IMR-90 (cell line): Measurements from ENCODE around the gene PARVG. TPM values are rescaled to one million over a fixed set of nuclear protein-coding genes. Genes with fewer than 3 reads are reported as not detected.
A peak's percentile ranks its signal among the peaks of the same experiment; 100 is the strongest.

Source experiments
- ATAC-seq: fragments of 200-7000 bp; cut with Tn5 transposase; 2 replicates; pipeline ENCODE4 v1.9.1; 2020; ENCODE audit warnings: low read depth, mild to moderate bottlenecking, moderate library complexity
- BruUV-seq: library from RNA; stranded (reverse); fragments of 400-500 nt; replicated peaks from 2 replicates; lab custom pipeline; 2021; lab: Mats Ljungman, UMichigan
- CTCF ChIA-PET: fragments of 300-600 bp; formaldehyde crosslinking; extraction: SDS; loops from one replicate; lab custom pipeline; 2021; ENCODE audit warnings: antibody characterized with exemption; lab: Yijun Ruan, JAX
- POLR2A ChIA-PET: fragments of 300-600 bp; sonication (Branson Sonifier 250); formaldehyde crosslinking; loops from one replicate; lab custom pipeline; 2022; ENCODE audit warnings: antibody characterized with exemption; ENCODE audit not compliant: unreplicated experiment; lab: Charles Lee
- DNase-seq: peaks from one replicate; pipeline ENCODE4 v3.0.0; 2013
- H2AFZ ChIP-seq: replicated peaks from 2 replicates; pipeline ENCODE3; 2013; ENCODE audit warnings: low read length, mild to moderate bottlenecking; ENCODE audit not compliant: poor library complexity
- H2AK5ac ChIP-seq: 2 replicates; pipeline ENCODE4 v1.6.1; 2013; ENCODE audit warnings: low read depth, low read length, inconsistent platforms
- H2AK9ac ChIP-seq: replicated peaks from 2 replicates; pipeline ENCODE3; 2013; ENCODE audit warnings: mild to moderate bottlenecking, low read depth, low read length, moderate library complexity; ENCODE audit not compliant: poor library complexity
- H2BK120ac ChIP-seq: 2 replicates; pipeline ENCODE4 v1.6.1; 2013; ENCODE audit warnings: low read depth, low read length, inconsistent platforms
- H2BK15ac ChIP-seq: 3 replicates; pipeline ENCODE4 v1.6.1; 2013; ENCODE audit warnings: low read depth, low read length, inconsistent platforms
- H2BK20ac ChIP-seq: 2 replicates; pipeline ENCODE4 v1.6.1; 2013; ENCODE audit warnings: low read depth, mild to moderate bottlenecking, inconsistent platforms, low read length, moderate library complexity
- H2BK5ac ChIP-seq: 2 replicates; pipeline ENCODE4 v1.6.1; 2013; ENCODE audit warnings: mild to moderate bottlenecking, low read depth, low read length, inconsistent platforms; ENCODE audit not compliant: poor library complexity, severe bottlenecking
- H3K14ac ChIP-seq: replicated peaks from 2 replicates; pipeline ENCODE4 v1.6.1; 2013; ENCODE audit warnings: low read depth, low read length, inconsistent platforms
- H3K18ac ChIP-seq: 2 replicates; pipeline ENCODE4 v1.6.1; 2013; ENCODE audit warnings: low read depth, low read length, control low read depth
- H3K23ac ChIP-seq: 2 replicates; pipeline ENCODE4 v1.6.1; 2013; ENCODE audit warnings: low read depth, low read length, inconsistent platforms
- H3K27ac ChIP-seq: 2 replicates; pipeline ENCODE4 v1.5.1; 2013; ENCODE audit warnings: mild to moderate bottlenecking, control low read depth, low read length; ENCODE audit not compliant: insufficient read depth
- H3K27me3 ChIP-seq: 2 replicates; pipeline ENCODE4 v1.6.1; 2013; ENCODE audit warnings: low read length; ENCODE audit not compliant: control insufficient read depth, insufficient read depth
- H3K36me3 ChIP-seq: 2 replicates; pipeline ENCODE4 v1.6.1; 2013; ENCODE audit warnings: low read length, mixed read lengths; ENCODE audit not compliant: control insufficient read depth, insufficient read depth
- H3K4ac ChIP-seq: 2 replicates; pipeline ENCODE4 v1.6.1; 2013; ENCODE audit warnings: low read depth, low read length, inconsistent platforms
- H3K4me1 ChIP-seq: 2 replicates; pipeline ENCODE4 v1.6.1; 2013; ENCODE audit warnings: low read length, mixed read lengths; ENCODE audit not compliant: control insufficient read depth, insufficient read depth
- H3K4me2 ChIP-seq: 2 replicates; pipeline ENCODE4 v1.6.1; 2013; ENCODE audit warnings: low read depth, mild to moderate bottlenecking, control low read depth, low read length, moderate library complexity
- H3K4me3 ChIP-seq: 2 replicates; pipeline ENCODE4 v1.5.1; 2013; ENCODE audit warnings: low read depth, mild to moderate bottlenecking, control low read depth, low read length, moderate library complexity; ENCODE audit not compliant: insufficient read depth
- H3K56ac ChIP-seq: 2 replicates; pipeline ENCODE4 v1.6.1; 2013; ENCODE audit warnings: low read length, inconsistent platforms; ENCODE audit not compliant: insufficient read depth; ENCODE audit errors: extremely low read depth
- H3K79me1 ChIP-seq, 2 experiments: 2 replicates each; pipeline ENCODE4 v1.6.1; 2013; ENCODE audit warnings: low read length in 2 of 2, inconsistent platforms in 1 of 2, low read depth in 1 of 2
- H3K9ac ChIP-seq: 2 replicates; pipeline ENCODE4 v1.6.1; 2013; ENCODE audit warnings: low read depth, low read length, control low read depth
- H3K9me1 ChIP-seq: 2 replicates; pipeline ENCODE4 v1.6.1; 2013; ENCODE audit warnings: low read length, inconsistent platforms; ENCODE audit not compliant: insufficient read depth
- H3K9me3 ChIP-seq: 2 replicates; pipeline ENCODE4 v1.6.1; 2013; ENCODE audit warnings: low read length; ENCODE audit not compliant: control insufficient read depth, insufficient read depth
- H4K20me1 ChIP-seq: 2 replicates; pipeline ENCODE4 v1.6.1; 2013; ENCODE audit warnings: low read length, inconsistent platforms; ENCODE audit not compliant: insufficient read depth
- H4K5ac ChIP-seq: 2 replicates; pipeline ENCODE4 v1.6.1; 2013; ENCODE audit warnings: mild to moderate bottlenecking, low read depth, low read length, control low read depth
- H4K8ac ChIP-seq, 2 experiments: 2 replicates each; pipeline ENCODE4 v1.6.1; 2013; ENCODE audit warnings: low read depth in 2 of 2, low read length in 2 of 2, control low read depth in 1 of 2, inconsistent platforms in 1 of 2
- H4K91ac ChIP-seq: 2 replicates; pipeline ENCODE4 v1.6.1; 2013; ENCODE audit warnings: low read depth, low read length, inconsistent platforms; ENCODE audit not compliant: insufficient read depth
- BHLHE40 ChIP-seq: fragments of 150-350 bp; IDR thresholded peaks from 2 replicates; pipeline ENCODE4 v1.6.1; 2016; ENCODE audit warnings: mild to moderate bottlenecking, low read depth, low read length
- CEBPB ChIP-seq: IDR thresholded peaks from 2 replicates; pipeline ENCODE4 v1.6.1; 2012; ENCODE audit warnings: low read depth, low read length, improper control_type of control experiment
- CHD1 ChIP-seq: IDR thresholded peaks from 2 replicates; pipeline ENCODE4 v1.6.1; 2012; ENCODE audit warnings: low read depth, low read length, improper control_type of control experiment
- CTCF ChIP-seq: conservative IDR thresholded peaks from 2 replicates; pipeline ENCODE4 v1.5.1; 2012; ENCODE audit warnings: mild to moderate bottlenecking, low read depth, low read length, improper control_type of control experiment
- ELK1 ChIP-seq: fragments of 150-350 bp; IDR thresholded peaks from 2 replicates; pipeline ENCODE4 v1.6.1; 2016; ENCODE audit warnings: low read depth, mild to moderate bottlenecking, low read length, moderate library complexity, borderline replicate concordance
- FOS ChIP-seq: fragments of 150-350 bp; IDR thresholded peaks from 2 replicates; pipeline ENCODE4 v1.6.1; 2016; ENCODE audit warnings: low read depth, low read length
- MAFK ChIP-seq: IDR thresholded peaks from 2 replicates; pipeline ENCODE4 v1.6.1; 2012; ENCODE audit warnings: low read depth, low read length, improper control_type of control experiment
- MXI1 ChIP-seq: IDR thresholded peaks from 2 replicates; pipeline ENCODE4 v1.6.1; 2012; ENCODE audit warnings: low read depth, mild to moderate bottlenecking, low read length, moderate library complexity, borderline replicate concordance
- NFE2L2 ChIP-seq: fragments of 150-350 bp; IDR thresholded peaks from 2 replicates; pipeline ENCODE4 v1.6.1; 2016; ENCODE audit warnings: low read depth, mild to moderate bottlenecking, low read length
- RAD21 ChIP-seq: IDR thresholded peaks from 2 replicates; pipeline ENCODE4 v1.6.1; 2012; ENCODE audit warnings: low read length, improper control_type of control experiment
- RCOR1 ChIP-seq: IDR thresholded peaks from 2 replicates; pipeline ENCODE4 v1.6.1; 2012; ENCODE audit warnings: mild to moderate bottlenecking, low read length, improper control_type of control experiment; ENCODE audit not compliant: insufficient replicate concordance
- RFX5 ChIP-seq: IDR thresholded peaks from 2 replicates; pipeline ENCODE4 v1.8.0; 2012; ENCODE audit warnings: low read depth, mild to moderate bottlenecking, low read length, moderate library complexity
- SMC3 ChIP-seq: fragments of 150-350 bp; IDR thresholded peaks from 2 replicates; pipeline ENCODE4 v1.6.1; 2016; ENCODE audit warnings: low read depth, mild to moderate bottlenecking, antibody characterized with exemption, low read length, moderate library complexity
- USF2 ChIP-seq: fragments of 150-350 bp; IDR thresholded peaks from 2 replicates; pipeline ENCODE4 v1.6.1; 2017; ENCODE audit warnings: mild to moderate bottlenecking, antibody characterized with exemption, low read length, low read depth
- WGBS, 2 experiments: methylation state at CpG; one replicate each; pipeline versions ENCODE4 v1.1.5 to v1.1.7; 2013; ENCODE audit warnings: missing lambda C conversion rate in 2 of 2; ENCODE audit not compliant: insufficient read length in 1 of 2; ENCODE audit errors: extremely low coverage in 2 of 2; 5-methylcytosine and 5-hydroxymethylcytosine counted together
- dilution Hi-C: fragments of 300-500 bp; cut with HindIII; formaldehyde crosslinking; loops from one replicate; pipeline ENCODE4 v1.14.3; 2018; ENCODE audit warnings: low sequenced_read_pairs; ENCODE audit not compliant: unreplicated experiment
- in situ Hi-C: fragments of 300-500 bp; cut with MboI; formaldehyde crosslinking; loops from 3 replicates; pipeline ENCODE4 v1.14.3; 2019; ENCODE audit warnings: low sequenced_read_pairs, inconsistent platforms, mixed read lengths
- intact Hi-C: fragments of 100-400 bp; cut with micrococcal nuclease; formaldehyde crosslinking; loops from 2 replicates; pipeline ENCODE4 v1.10.0; 2022
- polyA plus RNA-seq, 3 experiments: library from polyadenylated mRNA; depleted of rRNA; stranded (reverse); fragments of >200 nt; gene quantifications; 2 replicates each; pipeline ENCODE4 v1.2.3, GENCODE V29; 2012; ENCODE audit warnings: low replicate concordance in 1 of 3
- total RNA-seq: library from RNA; depleted of rRNA; stranded (reverse); fragments of >200 nt; gene quantifications from 2 replicates; pipeline ENCODE4 v1.2.3, GENCODE V29; 2012

Gene PARVG
- total and polyA plus RNA-seq, 2 of the 4 experiments (the other 2 are of a cell fraction), result not detected

- Histone ChIP-seq H4K8ac (peak overlapping the region in 1 of 2 experiments; percentile 35; a peak in 2 of 4 replicates), H3K14ac (peak overlapping the region; percentile 12; the same call in 1 of the 2 replicates), H3K9me3 (no peaks in the 10 kb centered on the region), H3K56ac (no peak overlapping the region), H3K27ac (no peak overlapping the region), H3K79me1 (no peaks in the 10 kb centered on the region; a peak in 1 of 4 replicates), H3K18ac (peak overlapping the region; percentile 73; the same call in 1 of the 2 replicates), H4K91ac (no peak overlapping the region), H2BK5ac (peak overlapping the region; percentile 89), H3K4me1 (peaks cover 10% of the 10 kb centered on the region), H3K36me3 (no peaks in the 10 kb centered on the region; the same call in 1 of the 2 replicates), H2AFZ (no peak overlapping the region), H2AK9ac (no peak overlapping the region), H4K20me1 (no peaks in the 10 kb centered on the region), H2BK20ac (no peak overlapping the region), H3K4me3 (no peak overlapping the region), H3K23ac (peak overlapping the region; percentile 48), H3K4me2 (no peak overlapping the region), H3K9me1 (peaks cover 10% of the 10 kb centered on the region), H3K4ac (peak overlapping the region; percentile 9; the same call in 1 of the 2 replicates), H3K9ac (no peak overlapping the region), H2BK15ac (no peak overlapping the region), H4K5ac (no peak overlapping the region), H2BK120ac (no peak overlapping the region), H2AK5ac (peak overlapping the region; percentile 67; the same call in 1 of the 2 replicates), H3K27me3 (no peaks in the 10 kb centered on the region)
- no TSS peak for BruUV-seq
- ATAC-seq (no peak; the same call in 1 of the 2 replicates), DNase-seq (peak; percentile 66)
- no peak for TF ChIP-seq MXI1
- no peak for TF ChIP-seq RCOR1
- TF ChIP-seq ELK1, result no peak
- no peak for TF ChIP-seq USF2
- no peak for TF ChIP-seq BHLHE40
- TF ChIP-seq FOS, result no peak
- no peak for TF ChIP-seq SMC3
- no peak for TF ChIP-seq CTCF
- TF ChIP-seq RFX5, result no peak
- no peak for TF ChIP-seq CHD1
- TF ChIP-seq RAD21, result no peak
- TF ChIP-seq NFE2L2, result no peak
- TF ChIP-seq CEBPB, result no peak
- TF ChIP-seq MAFK, result no peak
- in situ Hi-C loops, result no loop called here
- dilution Hi-C loops, result no loop called here
- CTCF ChIA-PET, result no interaction called here
- intact Hi-C loops, result no loop called here
- 71% methylated on average over 2 of the region's 2 CpGs; no CpG with 5 or more reads in 1 of the 2 experiments for WGBS, 2 experiments
- POLR2A ChIA-PET, result no interaction called here
These were observed 26.2 kb upstream of the PARVG start for GRCh38 chr22:44154436-44154942.
